ENCODE data around the gene UBL4A.

Gene UBL4A

DNA sequence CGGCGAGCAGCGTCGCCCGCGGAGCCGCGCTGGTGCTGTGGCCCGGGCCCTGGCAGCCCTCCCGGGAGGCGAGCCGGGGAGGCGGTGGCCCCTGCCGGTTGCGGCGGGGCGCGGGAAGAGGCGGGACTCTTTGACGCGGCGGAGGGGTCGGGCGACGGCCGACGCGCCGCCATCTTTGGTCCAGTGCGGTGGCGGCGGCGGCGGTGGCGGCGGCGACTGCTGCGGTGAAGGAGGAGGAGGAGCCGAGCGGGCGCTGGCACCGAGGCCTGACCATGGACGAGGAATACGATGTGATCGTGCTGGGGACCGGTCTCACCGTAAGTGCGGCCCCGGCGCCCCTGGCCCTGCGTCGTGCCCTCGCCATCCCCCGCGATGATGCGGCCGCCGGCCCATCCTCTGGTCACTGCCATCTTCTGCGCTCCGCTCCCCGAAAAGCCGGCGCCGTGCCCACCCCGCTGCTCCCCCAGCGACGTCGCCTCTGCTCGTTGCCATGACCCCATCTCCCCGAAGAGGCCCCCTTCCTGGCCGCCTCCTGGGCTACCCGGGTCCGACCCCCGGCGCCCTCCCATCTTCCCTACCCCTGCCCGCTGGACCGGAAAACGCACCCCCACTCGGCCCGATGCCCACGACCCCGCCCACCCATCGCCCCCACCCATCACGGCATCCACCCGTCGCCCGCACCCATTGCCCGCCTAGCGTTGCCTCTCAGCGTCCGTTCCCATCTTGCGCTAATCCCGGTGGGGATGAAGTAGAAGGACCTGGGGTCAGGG, 49.2 kb downstream of the UBL4A start, which contains the start of gene GDI1:
TSS of gene GDI1 (plus strand) at position 172 of the 770 bp plus-strand sequence. CDS start at position 273, 101 bp downstream.
- peak; percentile 66 for DNase-seq (ENCODE audit: low spot score)

DNA sequence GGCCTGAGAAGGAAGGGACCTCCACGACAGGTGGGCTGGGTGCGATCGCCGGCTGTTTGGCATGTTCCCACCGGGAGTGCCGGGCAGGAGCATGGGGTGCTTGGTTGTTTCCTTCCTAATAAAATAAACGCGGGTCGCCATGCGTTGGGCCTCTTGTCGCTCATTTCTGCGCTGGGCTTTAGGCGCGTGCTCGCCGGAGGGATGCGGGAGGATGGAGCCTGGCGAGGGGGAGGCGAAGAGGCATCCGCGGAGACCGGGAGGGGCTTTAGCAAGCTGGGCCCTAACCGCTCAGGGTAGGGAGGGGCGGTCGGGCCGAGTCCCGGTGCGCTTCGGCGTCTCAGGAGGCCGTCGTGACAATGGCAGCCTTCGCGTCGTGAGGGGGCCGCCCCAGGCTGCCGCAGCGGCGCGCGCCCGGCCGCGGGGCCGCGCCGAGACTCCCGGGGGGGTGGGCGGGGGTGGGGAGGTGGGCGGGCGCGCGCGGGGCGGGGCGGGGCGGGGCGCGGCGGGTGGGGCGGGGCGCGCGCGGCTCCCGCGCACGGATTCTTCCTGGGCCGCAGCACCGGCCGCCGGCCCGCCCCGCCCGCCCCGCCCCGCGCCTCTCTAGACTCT, 49.9 kb downstream of the UBL4A start:
- peak; percentile 90 for DNase-seq (ENCODE audit: low spot score)

DNA sequence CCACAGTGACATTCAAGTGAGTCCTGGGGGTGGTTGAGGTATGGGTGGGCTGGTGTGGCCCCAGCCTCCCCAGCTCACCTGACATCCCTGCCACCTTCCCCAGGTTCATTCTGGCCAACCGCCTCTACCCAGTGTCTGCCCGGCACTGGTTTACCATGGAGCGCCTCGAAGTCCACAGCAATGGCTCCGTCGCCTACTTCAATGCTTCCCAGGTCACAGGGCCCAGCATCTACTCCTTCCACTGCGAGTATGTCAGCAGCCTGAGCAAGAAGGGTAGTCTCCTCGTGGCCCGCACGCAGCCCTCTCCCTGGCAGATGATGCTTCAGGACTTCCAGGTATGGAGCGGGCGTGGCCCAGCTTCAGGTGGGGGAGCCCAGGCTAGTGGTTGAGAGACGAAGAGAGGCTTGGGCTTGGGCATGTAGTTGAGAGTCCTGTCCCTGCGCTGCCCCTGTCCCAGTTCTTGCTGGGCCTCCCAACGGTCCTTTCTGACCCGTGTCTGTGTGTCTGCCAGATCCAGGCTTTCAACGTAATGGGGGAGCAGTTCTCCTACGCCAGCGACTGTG, 51.2 kb downstream of the UBL4A start:
- DNase-seq (ENCODE audit: low spot score): no peak

GRCh38 chrX:154434394-154435168, 51.8 kb downstream of the UBL4A start:
- no peak for DNase-seq (ENCODE audit: low spot score)
